Activated naive CD8-positive, alpha-beta T cell treated with anti-CD3 and anti-CD28 coated beads, Interleukin-2, amount 10 ng/mL, durations not matched to agents 7 days and 5 days (primary cell): ENCODE measurements around the gene MTG2. TPM values are rescaled to one million over a fixed set of nuclear protein-coding genes. Genes with fewer than 3 reads are reported as not detected.

Source experiments
- ATAC-seq: fragments of 150-1000 bp; cut with Tn5 transposase; one replicate; pipeline ENCODE4 v1.10.0; 2021; ENCODE audit warnings: low read depth, moderate library complexity
- POLR2A ChIA-PET: fragments of 350-600 bp; sonication (Branson Sonifier 250); formaldehyde crosslinking; loops from one replicate; lab custom pipeline; 2021; ENCODE audit warnings: antibody characterized with exemption; lab: Charles Lee
- DNase-seq: peaks from one replicate; pipeline ENCODE4 v3.0.0; 2021
- H3K27ac Mint-ChIP-seq: one replicate; pipeline ENCODE4 v1.8.0; 2022; ENCODE audit warnings: mild to moderate bottlenecking, mixed read lengths
- H3K27me3 Mint-ChIP-seq: one replicate; pipeline ENCODE4 v1.8.0; 2022; ENCODE audit warnings: mild to moderate bottlenecking, moderate library complexity, mixed read lengths
- H3K36me3 Mint-ChIP-seq: one replicate; pipeline ENCODE4 v1.8.0; 2021; ENCODE audit warnings: mild to moderate bottlenecking, mixed read lengths
- H3K4me1 Mint-ChIP-seq: one replicate; pipeline ENCODE4 v1.8.0; 2021; ENCODE audit warnings: mixed read lengths
- H3K4me3 Mint-ChIP-seq: one replicate; pipeline ENCODE4 v1.8.0; 2022; ENCODE audit warnings: mild to moderate bottlenecking, moderate library complexity, mixed read lengths
- H3K9me3 Mint-ChIP-seq: one replicate; pipeline ENCODE4 v1.8.0; 2021; ENCODE audit warnings: mixed read lengths
- total RNA-seq, 2 experiments: library from RNA; stranded (reverse); gene quantifications; one replicate each; pipeline ENCODE4 v1.2.3, GENCODE V29; 2021

MTG2 gene
- total RNA-seq, 2 experiments from 2014 or later, result 34.9 to 39.5 TPM

GRCh38 chr20:62222266-62222850, 39.5 kb downstream of the MTG2 start:
- H3K27me3 Mint-ChIP-seq, result peaks cover 26% of the 10 kb centered on the region
- no peaks in the 10 kb centered on the region for H3K9me3 Mint-ChIP-seq
- POLR2A ChIA-PET, result no interaction called here
- H3K4me3 Mint-ChIP-seq, result no peak overlapping the region
- ATAC-seq (no peak), DNase-seq (no peak)
- H3K36me3 Mint-ChIP-seq, result no peaks in the 10 kb centered on the region
- H3K27ac Mint-ChIP-seq, result no peak overlapping the region
- no peaks in the 10 kb centered on the region for H3K4me1 Mint-ChIP-seq

- peaks cover 26% of the 10 kb centered on the region for H3K27me3 Mint-ChIP-seq
- DNase-seq, result no peak
- no peak overlapping the region for H3K4me3 Mint-ChIP-seq
- no peaks in the 10 kb centered on the region for H3K9me3 Mint-ChIP-seq
- no peak for ATAC-seq
- POLR2A ChIA-PET, result no interaction called here
- H3K36me3 Mint-ChIP-seq, result no peaks in the 10 kb centered on the region
- H3K4me1 Mint-ChIP-seq, result no peaks in the 10 kb centered on the region
- H3K27ac Mint-ChIP-seq, result no peak overlapping the region
These were observed 40.1 kb downstream of the MTG2 start for GRCh38 chr20:62222972-62223371.

- Mint-ChIP-seq H3K4me1 (no peaks in the 10 kb centered on the region), H3K9me3 (no peaks in the 10 kb centered on the region), H3K27me3 (peaks cover 22% of the 10 kb centered on the region), H3K36me3 (no peaks in the 10 kb centered on the region), H3K4me3 (no peak overlapping the region), H3K27ac (no peak overlapping the region)
- POLR2A ChIA-PET, result no interaction called here
- DNase-seq (no peak), ATAC-seq (no peak)
These were observed 40.7 kb downstream of the MTG2 start for GRCh38 chr20:62223571-62223970.

GRCh38 chr20:62224113-62224855, 41.5 kb downstream of the MTG2 start:
- Mint-ChIP-seq H3K27ac (no peak overlapping the region), H3K27me3 (peaks cover 15% of the 10 kb centered on the region), H3K9me3 (no peaks in the 10 kb centered on the region), H3K36me3 (no peaks in the 10 kb centered on the region), H3K4me3 (no peak overlapping the region), H3K4me1 (no peaks in the 10 kb centered on the region)
- no peak for DNase-seq
- no peak for ATAC-seq
- POLR2A ChIA-PET, result no interaction called here

- DNase-seq, result no peak
- POLR2A ChIA-PET, result no interaction called here
These were observed 42.2 kb downstream of the MTG2 start for GRCh38 chr20:62225026-62225425.

GRCh38 chr20:62225820-62226635, 43.2 kb downstream of the MTG2 start:
- POLR2A ChIA-PET, result no interaction called here
- Mint-ChIP-seq H3K4me3 (no peak overlapping the region), H3K27ac (no peak overlapping the region), H3K4me1 (no peaks in the 10 kb centered on the region), H3K9me3 (no peaks in the 10 kb centered on the region), H3K27me3 (peaks cover 11% of the 10 kb centered on the region), H3K36me3 (no peaks in the 10 kb centered on the region)
- DNase-seq, result no peak
- no peak for ATAC-seq

More at GRCh38 chr20:62225026-62225425, 42.2 kb downstream of the MTG2 start:
- Mint-ChIP-seq H3K9me3 (no peaks in the 10 kb centered on the region), H3K36me3 (no peaks in the 10 kb centered on the region), H3K27ac (no peak overlapping the region), H3K4me1 (no peaks in the 10 kb centered on the region), H3K4me3 (no peak overlapping the region), H3K27me3 (peaks cover 14% of the 10 kb centered on the region)
- ATAC-seq, result no peak

GRCh38 chr20:62226707-62227590, 44.1 kb downstream of the MTG2 start:
- H3K4me1 Mint-ChIP-seq, result no peaks in the 10 kb centered on the region
- H3K4me3 Mint-ChIP-seq, result no peak overlapping the region

GRCh38 chr20:62227591-62227976, 44.8 kb downstream of the MTG2 start:
- Mint-ChIP-seq H3K4me3 (no peak overlapping the region), H3K4me1 (no peaks in the 10 kb centered on the region), H3K27ac (no peak overlapping the region), H3K36me3 (no peaks in the 10 kb centered on the region), H3K27me3 (peaks cover 3% of the 10 kb centered on the region), H3K9me3 (no peaks in the 10 kb centered on the region)
- POLR2A ChIA-PET, result no interaction called here
- DNase-seq, result no peak
- peak; percentile 17 for ATAC-seq

More at GRCh38 chr20:62226707-62227590, 44.1 kb downstream of the MTG2 start:
- Mint-ChIP-seq H3K27ac (no peak overlapping the region), H3K9me3 (no peaks in the 10 kb centered on the region), H3K27me3 (peaks cover 3% of the 10 kb centered on the region), H3K36me3 (no peaks in the 10 kb centered on the region)
- DNase-seq (no peak), ATAC-seq (no peak)
- POLR2A ChIA-PET, result no interaction called here

- no peak overlapping the region for H3K4me3 Mint-ChIP-seq
- POLR2A ChIA-PET, result no interaction called here
- ATAC-seq, result peak; percentile 20
- H3K27me3 Mint-ChIP-seq, result peaks cover 3% of the 10 kb centered on the region
- no peaks in the 10 kb centered on the region for H3K9me3 Mint-ChIP-seq
- no peak for DNase-seq
- no peaks in the 10 kb centered on the region for H3K36me3 Mint-ChIP-seq
- no peaks in the 10 kb centered on the region for H3K4me1 Mint-ChIP-seq
- no peak overlapping the region for H3K27ac Mint-ChIP-seq
These were observed 45.4 kb downstream of the MTG2 start for GRCh38 chr20:62227977-62228958.

- H3K27me3 Mint-ChIP-seq, result peaks cover 3% of the 10 kb centered on the region
- H3K4me3 Mint-ChIP-seq, result no peak overlapping the region
- no peaks in the 10 kb centered on the region for H3K9me3 Mint-ChIP-seq
- H3K36me3 Mint-ChIP-seq, result no peaks in the 10 kb centered on the region
- POLR2A ChIA-PET, result no interaction called here
- H3K27ac Mint-ChIP-seq, result no peak overlapping the region
- no peak for ATAC-seq
- no peaks in the 10 kb centered on the region for H3K4me1 Mint-ChIP-seq
- DNase-seq, result no peak
These were observed 46.2 kb downstream of the MTG2 start for GRCh38 chr20:62228982-62229545.

- H3K4me3 Mint-ChIP-seq, result no peak overlapping the region
These were observed 46.8 kb downstream of the MTG2 start for GRCh38 chr20:62229667-62230066.

GRCh38 chr20:62230276-62230675, 47.4 kb downstream of the MTG2 start:
- H3K4me1 Mint-ChIP-seq, result no peaks in the 10 kb centered on the region
- no peak overlapping the region for H3K4me3 Mint-ChIP-seq
- ATAC-seq (no peak), DNase-seq (no peak)
- no peak overlapping the region for H3K27ac Mint-ChIP-seq
- POLR2A ChIA-PET, result no interaction called here
- H3K9me3 Mint-ChIP-seq, result no peaks in the 10 kb centered on the region
- H3K27me3 Mint-ChIP-seq, result no peaks in the 10 kb centered on the region
- no peaks in the 10 kb centered on the region for H3K36me3 Mint-ChIP-seq

More at GRCh38 chr20:62229667-62230066, 46.8 kb downstream of the MTG2 start:
- H3K36me3 Mint-ChIP-seq, result no peaks in the 10 kb centered on the region
- H3K27me3 Mint-ChIP-seq, result no peaks in the 10 kb centered on the region
- ATAC-seq (no peak), DNase-seq (no peak)
- no peaks in the 10 kb centered on the region for H3K9me3 Mint-ChIP-seq
- H3K4me1 Mint-ChIP-seq, result no peaks in the 10 kb centered on the region
- POLR2A ChIA-PET, result no interaction called here
- H3K27ac Mint-ChIP-seq, result no peak overlapping the region
